Lung (tissue), 12 donors: ENCODE data around the gene PAPPA. TPM values are rescaled to one million over a fixed set of nuclear protein-coding genes. Genes with fewer than 3 reads are reported as not detected.

Source experiments
- ATAC-seq: fragments of 200-7000 bp; cut with Tn5 transposase; one replicate; pipeline ENCODE4 v1.9.1; 2020; ENCODE audit warnings: moderate number of reproducible peaks; ENCODE audit not compliant: insufficient read depth, low FRiP score
- DNase-seq, 3 donors: peaks; one replicate each; pipeline ENCODE4 v3.0.0-alpha.2; 2013 to 2017
- H3K27ac ChIP-seq, 2 donors: one replicate each; pipeline ENCODE4 v1.5.1; 2013; ENCODE audit warnings: mild to moderate bottlenecking in 2 of 2, moderate library complexity in 2 of 2, control low read depth in 1 of 2, inconsistent platforms in 1 of 2, low read depth in 1 of 2, low read length in 1 of 2
- H3K27me3 ChIP-seq, 3 donors: one replicate each; pipeline ENCODE4 v1.5.1; 2013; ENCODE audit warnings: low read length in 2 of 3; ENCODE audit not compliant: control insufficient read depth in 3 of 3, insufficient read depth in 3 of 3
- H3K36me3 ChIP-seq, 4 donors: one replicate each; pipeline ENCODE4 v1.5.1; 2013; ENCODE audit warnings: low read length in 4 of 4, mild to moderate bottlenecking in 1 of 4, moderate library complexity in 1 of 4; ENCODE audit not compliant: control insufficient read depth in 4 of 4, insufficient read depth in 4 of 4
- H3K4me1 ChIP-seq, 5 donors: one replicate each; pipeline ENCODE4 v1.5.1; 2013; ENCODE audit warnings: low read length in 5 of 5, mild to moderate bottlenecking in 2 of 5, moderate library complexity in 1 of 5; ENCODE audit not compliant: control insufficient read depth in 5 of 5, insufficient read depth in 5 of 5
- H3K4me3 ChIP-seq: one replicate; pipeline ENCODE4 v1.5.1; 2013; ENCODE audit warnings: mild to moderate bottlenecking, control low read depth, moderate library complexity
- H3K9ac ChIP-seq, 2 donors: one replicate each; pipeline ENCODE4 v1.5.1; 2013; ENCODE audit warnings: low read length in 2 of 2, control low read depth in 1 of 2; ENCODE audit not compliant: insufficient read depth in 1 of 2
- H3K9me3 ChIP-seq, 4 donors: one replicate each; pipeline ENCODE4 v1.5.1; 2013; ENCODE audit warnings: low read length in 3 of 4, mild to moderate bottlenecking in 1 of 4, moderate library complexity in 1 of 4; ENCODE audit not compliant: control insufficient read depth in 4 of 4, insufficient read depth in 3 of 4
- CTCF ChIP-seq: IDR thresholded peaks from 2 replicates; pipeline ENCODE4 v1.5.1; 2012; ENCODE audit warnings: mild to moderate bottlenecking; ENCODE audit errors: control extremely low read depth, extremely low read depth
- WGBS, 2 donors: extraction: QIAGEN DNeasy Blood & Tissue Kit; methylation state at CpG; one replicate each; pipeline ENCODE4 v1.1.7; 2013; 5-methylcytosine and 5-hydroxymethylcytosine counted together
- polyA plus RNA-seq, 2 donors: library from polyadenylated mRNA; stranded (reverse); fragments of 200-250 nt; gene quantifications; one replicate each; pipeline ENCODE4 v1.2.1, GENCODE V29; 2013
- total RNA-seq, 2 donors: library from RNA; depleted of rRNA in 1 of 2; stranded (reverse); fragments of >200 nt in 1 of 2; gene quantifications; one replicate each; pipeline ENCODE4 v1.2.1, GENCODE V29; 2014 to 2021
- donor health status: control.
- donor health status: control.
- donor health status: Bipolar disorder and iron deficiency.
- donor health status: healthy.
- donor health status: DM: yes; HTN: yes; CAD: no.

PAPPA gene
- total and polyA plus RNA-seq, 4 donors = 0.45 to 6.7 (median 3.6) TPM

DNA sequence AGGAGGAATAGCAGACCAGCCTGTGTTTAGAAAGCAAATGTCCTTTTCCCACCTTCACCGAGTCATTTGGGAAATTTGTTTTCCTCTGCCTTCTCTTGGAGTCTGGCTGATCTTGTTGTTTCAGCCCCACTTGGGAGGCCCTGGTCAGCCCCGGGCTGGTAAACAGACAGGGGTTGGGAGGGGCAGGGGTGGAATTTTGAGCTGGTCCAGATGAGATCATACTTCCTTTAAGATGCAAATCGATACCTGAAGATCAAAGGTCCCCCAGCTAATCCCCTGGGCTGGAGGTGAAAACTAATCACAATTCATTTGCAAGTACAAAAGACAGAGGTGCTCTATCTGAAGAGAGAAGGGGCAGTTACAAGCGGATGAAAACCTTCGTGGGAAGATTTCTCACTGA is 118.4 kb downstream of the PAPPA start:
- 28 to 30% methylated on average over 5 of the region's 5 CpGs for WGBS, 2 donors
- Histone ChIP-seq H3K4me3 (no peak overlapping the region), H3K27ac (no peak overlapping the region), H3K27me3 (peaks cover 0 to 2% (median 0%) of the 10 kb centered on the region in 3 donors), H3K9me3 (no peaks in the 10 kb centered on the region), H3K4me1 (no peaks in the 10 kb centered on the region), H3K36me3 (peaks cover 0 to 4% (median 0%) of the 10 kb centered on the region in 4 donors), H3K9ac (no peak overlapping the region)
- no peak for TF ChIP-seq CTCF
- DNase-seq = no peak
- no peak for ATAC-seq

- H3K36me3 ChIP-seq = peaks cover 0 to 4% (median 0%) of the 10 kb centered on the region in 4 donors
- H3K4me3 ChIP-seq = no peak overlapping the region
- DNase-seq = no peak
- 70 to 75% methylated on average over 2 of the region's 2 CpGs for WGBS, 2 donors
- no peak overlapping the region for H3K27ac ChIP-seq
- H3K4me1 ChIP-seq = no peaks in the 10 kb centered on the region
- H3K27me3 ChIP-seq = peaks cover 0 to 2% (median 0%) of the 10 kb centered on the region in 3 donors
- no peak for TF ChIP-seq CTCF
- no peak for ATAC-seq
- H3K9me3 ChIP-seq = no peaks in the 10 kb centered on the region
- H3K9ac ChIP-seq = no peak overlapping the region
These were observed 120.7 kb downstream of the PAPPA start for GRCh38 chr9:116274293-116274692.

DNA sequence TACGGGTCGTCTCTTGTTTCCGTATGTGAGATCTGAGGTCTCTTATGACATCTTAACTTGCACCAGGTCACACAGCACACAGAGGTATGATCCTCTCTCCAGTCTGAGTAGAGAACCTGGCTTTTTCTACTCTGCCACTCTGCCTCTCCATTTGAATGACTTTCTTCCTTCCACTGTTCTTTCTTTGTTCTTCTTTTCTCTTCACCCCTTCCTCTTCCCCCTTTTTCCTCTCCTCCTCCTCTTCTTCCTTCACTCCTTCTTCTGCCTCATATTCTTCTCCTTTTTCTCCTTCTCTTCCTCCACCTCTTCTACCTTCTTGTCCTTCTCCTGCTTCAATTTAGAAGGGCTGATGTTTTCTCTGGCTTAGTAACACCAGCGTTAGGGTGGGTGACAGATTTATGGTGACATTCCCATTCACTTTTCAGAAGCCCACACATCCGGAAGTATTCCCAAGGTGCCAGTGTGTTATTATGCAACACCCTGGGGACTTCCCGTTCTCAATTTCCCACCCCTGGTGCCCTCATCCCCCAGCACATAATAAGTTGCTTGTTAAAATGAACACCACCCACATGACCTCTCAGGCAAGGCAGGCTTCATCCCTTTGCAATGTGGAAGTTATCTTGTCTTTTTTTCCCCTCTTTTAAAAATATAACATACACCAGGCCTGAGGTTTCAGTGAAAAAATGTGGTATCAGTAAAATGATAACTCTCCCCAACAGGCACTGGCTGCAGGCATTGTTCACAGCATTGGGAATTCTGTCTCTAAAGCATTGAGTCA is 122.0 kb downstream of the PAPPA start:
- WGBS, 2 donors = 51% methylated on average over 6 of the region's 6 CpGs

More for the DNA sequence above, 122.0 kb downstream of the PAPPA start:
- Histone ChIP-seq H3K27ac (no peak overlapping the region), H3K4me3 (no peak overlapping the region), H3K36me3 (peaks cover 0 to 4% (median 0%) of the 10 kb centered on the region in 4 donors), H3K4me1 (no peaks in the 10 kb centered on the region), H3K9ac (no peak overlapping the region), H3K9me3 (no peaks in the 10 kb centered on the region), H3K27me3 (peaks cover 0 to 2% (median 0%) of the 10 kb centered on the region in 3 donors)
- DNase-seq = no peak
- no peak for TF ChIP-seq CTCF
- no peak for ATAC-seq
